H1 (cell line): ENCODE data around the gene SH3PXD2B. TPM values are rescaled to one million over a fixed set of nuclear protein-coding genes. Genes with fewer than 3 reads are reported as not detected.

ENCODE experiments used
- EGR1 ChIP-seq: IDR thresholded peaks from 2 replicates; pipeline ENCODE4 v1.6.1; 2011; ENCODE audit warnings: low read depth, low read length, borderline replicate concordance
- polyA plus RNA-seq, 7 experiments: library from polyadenylated mRNA; depleted of rRNA in 3 of 7; stranded (reverse) in 5 of 7; unstranded in 2 of 7; fragments of >200 nt in 5 of 7; fragments of 200-250 nt in 2 of 7; gene quantifications; 1 replicate in 5 of 7; 2 replicates in 1 of 7; 4 replicates in 1 of 7; pipeline versions ENCODE4 v1.2.1 to v1.2.3, GENCODE V29; 2011 to 2013; ENCODE audit warnings: missing spikeins in 2 of 7, mixed read lengths in 2 of 7
- total RNA-seq: library from RNA; stranded (reverse); fragmentation: NEBNext Ultra II Directional; extraction: Animal tissue kit (Norgen Biotek cat#: 25700); gene quantifications from 2 replicates; pipeline ENCODE4 v1.2.1, GENCODE V29; 2021
- TF ChIP-seq, protein P1 (sequence below): fragments of 300-600 bp; sonication (generic); IDR thresholded peaks from 2 replicates; pipeline ENCODE4 v1.7.1; 2012; ENCODE audit warnings: low read length, moderate library complexity, mild to moderate bottlenecking, inconsistent platforms; ENCODE audit not compliant: insufficient replicate concordance

Gene SH3PXD2B
- total and polyA plus RNA-seq, 2 of the 8 experiments (the other 6 are each of a cell fraction or from before 2014, with no cell fraction given), result 32.9 to 72.9 TPM

DNA sequence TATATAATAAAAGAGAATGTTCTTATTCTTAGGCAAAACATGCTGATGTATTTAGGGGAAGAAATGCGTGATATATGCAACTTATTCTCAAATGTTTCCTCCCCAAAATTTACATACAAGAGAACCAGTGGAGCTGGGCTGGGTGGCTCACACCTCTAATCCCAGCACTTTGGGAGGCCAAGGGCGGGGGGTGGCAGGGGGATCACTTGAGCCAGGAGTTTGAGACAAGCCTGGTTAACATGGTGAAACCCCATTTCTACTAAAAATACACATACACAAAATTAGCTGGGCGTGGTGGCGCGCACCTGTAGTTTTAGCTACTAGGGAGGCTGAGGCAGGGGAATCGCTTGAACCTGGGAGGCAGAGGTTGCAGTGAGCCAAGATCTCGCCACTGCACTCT, 143.3 kb downstream of the SH3PXD2B start (continued):
- TF ChIP-seq, protein P1, sequence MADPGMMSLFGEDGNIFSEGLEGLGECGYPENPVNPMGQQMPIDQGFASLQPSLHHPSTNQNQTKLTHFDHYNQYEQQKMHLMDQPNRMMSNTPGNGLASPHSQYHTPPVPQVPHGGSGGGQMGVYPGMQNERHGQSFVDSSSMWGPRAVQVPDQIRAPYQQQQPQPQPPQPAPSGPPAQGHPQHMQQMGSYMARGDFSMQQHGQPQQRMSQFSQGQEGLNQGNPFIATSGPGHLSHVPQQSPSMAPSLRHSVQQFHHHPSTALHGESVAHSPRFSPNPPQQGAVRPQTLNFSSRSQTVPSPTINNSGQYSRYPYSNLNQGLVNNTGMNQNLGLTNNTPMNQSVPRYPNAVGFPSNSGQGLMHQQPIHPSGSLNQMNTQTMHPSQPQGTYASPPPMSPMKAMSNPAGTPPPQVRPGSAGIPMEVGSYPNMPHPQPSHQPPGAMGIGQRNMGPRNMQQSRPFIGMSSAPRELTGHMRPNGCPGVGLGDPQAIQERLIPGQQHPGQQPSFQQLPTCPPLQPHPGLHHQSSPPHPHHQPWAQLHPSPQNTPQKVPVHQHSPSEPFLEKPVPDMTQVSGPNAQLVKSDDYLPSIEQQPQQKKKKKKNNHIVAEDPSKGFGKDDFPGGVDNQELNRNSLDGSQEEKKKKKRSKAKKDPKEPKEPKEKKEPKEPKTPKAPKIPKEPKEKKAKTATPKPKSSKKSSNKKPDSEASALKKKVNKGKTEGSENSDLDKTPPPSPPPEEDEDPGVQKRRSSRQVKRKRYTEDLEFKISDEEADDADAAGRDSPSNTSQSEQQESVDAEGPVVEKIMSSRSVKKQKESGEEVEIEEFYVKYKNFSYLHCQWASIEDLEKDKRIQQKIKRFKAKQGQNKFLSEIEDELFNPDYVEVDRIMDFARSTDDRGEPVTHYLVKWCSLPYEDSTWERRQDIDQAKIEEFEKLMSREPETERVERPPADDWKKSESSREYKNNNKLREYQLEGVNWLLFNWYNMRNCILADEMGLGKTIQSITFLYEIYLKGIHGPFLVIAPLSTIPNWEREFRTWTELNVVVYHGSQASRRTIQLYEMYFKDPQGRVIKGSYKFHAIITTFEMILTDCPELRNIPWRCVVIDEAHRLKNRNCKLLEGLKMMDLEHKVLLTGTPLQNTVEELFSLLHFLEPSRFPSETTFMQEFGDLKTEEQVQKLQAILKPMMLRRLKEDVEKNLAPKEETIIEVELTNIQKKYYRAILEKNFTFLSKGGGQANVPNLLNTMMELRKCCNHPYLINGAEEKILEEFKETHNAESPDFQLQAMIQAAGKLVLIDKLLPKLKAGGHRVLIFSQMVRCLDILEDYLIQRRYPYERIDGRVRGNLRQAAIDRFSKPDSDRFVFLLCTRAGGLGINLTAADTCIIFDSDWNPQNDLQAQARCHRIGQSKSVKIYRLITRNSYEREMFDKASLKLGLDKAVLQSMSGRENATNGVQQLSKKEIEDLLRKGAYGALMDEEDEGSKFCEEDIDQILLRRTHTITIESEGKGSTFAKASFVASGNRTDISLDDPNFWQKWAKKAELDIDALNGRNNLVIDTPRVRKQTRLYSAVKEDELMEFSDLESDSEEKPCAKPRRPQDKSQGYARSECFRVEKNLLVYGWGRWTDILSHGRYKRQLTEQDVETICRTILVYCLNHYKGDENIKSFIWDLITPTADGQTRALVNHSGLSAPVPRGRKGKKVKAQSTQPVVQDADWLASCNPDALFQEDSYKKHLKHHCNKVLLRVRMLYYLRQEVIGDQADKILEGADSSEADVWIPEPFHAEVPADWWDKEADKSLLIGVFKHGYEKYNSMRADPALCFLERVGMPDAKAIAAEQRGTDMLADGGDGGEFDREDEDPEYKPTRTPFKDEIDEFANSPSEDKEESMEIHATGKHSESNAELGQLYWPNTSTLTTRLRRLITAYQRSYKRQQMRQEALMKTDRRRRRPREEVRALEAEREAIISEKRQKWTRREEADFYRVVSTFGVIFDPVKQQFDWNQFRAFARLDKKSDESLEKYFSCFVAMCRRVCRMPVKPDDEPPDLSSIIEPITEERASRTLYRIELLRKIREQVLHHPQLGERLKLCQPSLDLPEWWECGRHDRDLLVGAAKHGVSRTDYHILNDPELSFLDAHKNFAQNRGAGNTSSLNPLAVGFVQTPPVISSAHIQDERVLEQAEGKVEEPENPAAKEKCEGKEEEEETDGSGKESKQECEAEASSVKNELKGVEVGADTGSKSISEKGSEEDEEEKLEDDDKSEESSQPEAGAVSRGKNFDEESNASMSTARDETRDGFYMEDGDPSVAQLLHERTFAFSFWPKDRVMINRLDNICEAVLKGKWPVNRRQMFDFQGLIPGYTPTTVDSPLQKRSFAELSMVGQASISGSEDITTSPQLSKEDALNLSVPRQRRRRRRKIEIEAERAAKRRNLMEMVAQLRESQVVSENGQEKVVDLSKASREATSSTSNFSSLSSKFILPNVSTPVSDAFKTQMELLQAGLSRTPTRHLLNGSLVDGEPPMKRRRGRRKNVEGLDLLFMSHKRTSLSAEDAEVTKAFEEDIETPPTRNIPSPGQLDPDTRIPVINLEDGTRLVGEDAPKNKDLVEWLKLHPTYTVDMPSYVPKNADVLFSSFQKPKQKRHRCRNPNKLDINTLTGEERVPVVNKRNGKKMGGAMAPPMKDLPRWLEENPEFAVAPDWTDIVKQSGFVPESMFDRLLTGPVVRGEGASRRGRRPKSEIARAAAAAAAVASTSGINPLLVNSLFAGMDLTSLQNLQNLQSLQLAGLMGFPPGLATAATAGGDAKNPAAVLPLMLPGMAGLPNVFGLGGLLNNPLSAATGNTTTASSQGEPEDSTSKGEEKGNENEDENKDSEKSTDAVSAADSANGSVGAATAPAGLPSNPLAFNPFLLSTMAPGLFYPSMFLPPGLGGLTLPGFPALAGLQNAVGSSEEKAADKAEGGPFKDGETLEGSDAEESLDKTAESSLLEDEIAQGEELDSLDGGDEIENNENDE, result no peak
- no peak for TF ChIP-seq EGR1
